HG03159 (cell line): Measurements from ENCODE around the gene BEND3.

Experiments
- ATAC-seq: cut with Tn5 transposase; IDR thresholded peaks from one replicate; pipeline ENCODE4 v1.9.1; 2021; ENCODE audit warnings: mild to moderate bottlenecking, moderate library complexity; ENCODE audit not compliant: unreplicated experiment

BEND3 gene

GRCh38 chr6:107083921-107084320, 31.4 kb downstream of the BEND3 start:
- no peak for ATAC-seq

DNA sequence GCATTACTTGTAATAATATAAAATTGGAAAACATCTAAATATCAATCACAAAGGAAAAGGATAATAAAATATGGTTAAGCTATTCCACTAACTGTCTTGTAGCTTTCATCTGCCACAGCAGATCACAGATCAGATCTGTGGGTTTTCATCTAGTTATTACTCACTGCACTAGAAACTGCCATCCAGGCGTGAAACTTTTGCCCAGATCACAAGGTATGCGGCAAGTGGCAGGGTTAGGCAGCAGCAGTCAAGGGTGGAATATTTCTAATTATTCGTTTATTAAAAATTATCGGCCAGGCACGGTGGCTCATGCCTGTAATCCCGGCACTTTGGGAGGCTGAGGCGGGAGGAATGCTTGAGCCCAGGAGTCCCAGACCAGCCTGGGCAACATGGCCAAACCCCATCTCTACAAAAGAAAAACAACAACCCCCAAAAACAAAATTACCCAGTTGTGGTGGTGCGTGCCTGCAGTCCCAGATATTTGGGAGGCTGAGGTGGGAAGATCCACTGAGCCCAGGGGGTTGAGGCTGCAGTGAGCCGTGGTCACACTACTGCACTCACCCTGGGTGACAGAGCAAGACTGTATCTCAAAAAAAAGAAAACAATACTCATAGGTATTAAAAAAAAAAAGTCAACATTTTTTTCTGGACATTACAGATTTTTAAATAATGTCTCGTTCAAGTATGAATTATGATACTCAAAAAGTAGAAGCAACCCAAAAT, 32.1 kb downstream of the BEND3 start:
- ATAC-seq: peak; percentile 85

GRCh38 chr6:107082045-107082444, 33.3 kb downstream of the BEND3 start:
- ATAC-seq: no peak

GRCh38 chr6:107080036-107080435, 35.3 kb downstream of the BEND3 start:
- ATAC-seq: no peak

GRCh38 chr6:107079429-107079828, 35.9 kb downstream of the BEND3 start:
- no peak for ATAC-seq

GRCh38 chr6:107077710-107078109, 37.6 kb downstream of the BEND3 start:
- no peak for ATAC-seq

DNA sequence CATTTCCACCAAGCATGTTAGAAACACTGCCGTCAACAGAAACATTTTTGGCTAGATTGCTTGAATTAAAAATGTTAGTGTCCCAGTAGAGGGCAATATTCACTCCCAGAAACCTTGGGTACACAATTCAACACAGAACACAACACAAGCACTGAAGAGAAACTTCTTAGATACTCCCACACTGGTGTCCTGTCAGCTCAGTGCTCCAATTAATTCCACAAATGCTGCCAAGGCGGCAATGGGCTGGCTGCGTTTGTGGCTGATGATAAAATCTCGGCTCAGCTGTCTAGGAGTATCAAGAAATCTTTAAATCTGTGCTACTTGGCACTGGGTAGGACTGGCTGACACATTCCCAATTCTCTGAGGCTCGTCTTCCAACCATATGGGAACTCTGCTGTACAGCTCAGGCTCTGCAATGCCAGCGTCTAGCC, 39.3 kb downstream of the BEND3 start:
- ATAC-seq: no peak

DNA sequence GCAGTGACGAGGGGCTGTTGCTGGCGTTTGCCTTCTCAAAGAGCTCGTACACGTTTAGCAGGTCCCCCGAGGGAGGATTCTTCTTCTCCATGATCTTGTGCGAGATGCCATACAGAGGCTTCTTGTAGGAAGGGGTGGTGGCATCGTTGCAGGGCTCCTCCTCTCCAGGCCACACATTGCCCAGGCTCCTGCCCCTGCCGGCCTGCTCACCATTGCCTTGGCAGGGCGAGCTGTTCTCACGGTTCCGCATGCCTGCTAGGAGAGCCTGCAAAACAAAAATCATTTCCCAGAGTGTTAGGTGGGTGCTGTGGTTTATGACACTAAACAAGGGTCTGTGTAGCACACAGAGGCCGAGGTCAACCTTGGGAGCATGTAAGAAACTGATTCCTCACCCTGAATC, 44.6 kb downstream of the BEND3 start:
- no peak for ATAC-seq

GRCh38 chr6:107069631-107070548, 45.4 kb downstream of the BEND3 start:
- no peak for ATAC-seq

GRCh38 chr6:107068691-107069630, 46.4 kb downstream of the BEND3 start:
- no peak for ATAC-seq

DNA sequence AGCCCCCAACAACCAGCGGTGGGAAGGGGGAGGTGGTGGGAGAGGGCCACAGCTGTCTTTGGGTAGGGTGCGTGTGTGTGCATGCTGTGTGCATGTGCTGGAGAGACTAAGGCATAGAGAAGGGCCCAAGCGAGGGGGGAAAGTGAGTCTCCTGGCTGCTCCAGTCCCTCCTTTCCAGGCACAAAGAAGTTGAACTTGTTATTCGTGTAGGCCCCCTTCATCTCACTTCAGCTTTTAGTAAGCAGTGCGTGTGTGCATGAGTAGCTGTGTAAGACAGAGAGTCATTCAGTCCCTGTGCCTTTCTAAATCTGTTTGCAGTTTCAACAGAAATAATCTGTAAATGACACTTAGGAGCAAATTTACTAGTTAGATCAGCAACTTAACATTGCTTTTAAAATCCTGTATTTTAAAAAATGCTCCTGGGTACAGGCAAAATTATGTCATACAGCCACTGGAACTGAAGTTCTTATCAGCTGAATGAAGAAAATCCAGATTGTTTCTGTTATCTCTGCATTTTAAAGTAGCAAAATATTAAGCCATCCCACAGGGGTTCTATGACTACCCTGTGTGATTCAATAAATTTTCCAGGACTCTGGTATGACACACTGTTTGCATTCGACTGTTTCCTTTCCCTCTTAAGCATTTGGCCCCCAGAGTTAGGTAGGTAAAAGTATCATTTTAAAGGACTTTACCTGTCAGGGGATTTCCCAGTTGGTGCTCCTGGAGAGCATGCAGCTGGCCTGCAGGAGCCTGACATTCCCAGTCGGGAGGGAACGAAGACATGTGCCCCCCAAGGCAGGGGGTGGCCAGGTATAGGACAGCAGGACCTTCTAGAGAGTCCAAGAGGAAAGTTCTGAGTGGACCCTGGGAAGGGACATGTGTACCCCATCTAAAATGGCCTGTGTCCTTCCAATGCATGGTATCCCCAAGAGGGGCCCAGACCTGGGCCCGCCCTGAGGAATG, 48.3 kb downstream of the BEND3 start:
- no peak for ATAC-seq

- ATAC-seq: peak; percentile 38
Observed at GRCh38 chr6:107064579-107065065, 50.7 kb downstream of the BEND3 start.

DNA sequence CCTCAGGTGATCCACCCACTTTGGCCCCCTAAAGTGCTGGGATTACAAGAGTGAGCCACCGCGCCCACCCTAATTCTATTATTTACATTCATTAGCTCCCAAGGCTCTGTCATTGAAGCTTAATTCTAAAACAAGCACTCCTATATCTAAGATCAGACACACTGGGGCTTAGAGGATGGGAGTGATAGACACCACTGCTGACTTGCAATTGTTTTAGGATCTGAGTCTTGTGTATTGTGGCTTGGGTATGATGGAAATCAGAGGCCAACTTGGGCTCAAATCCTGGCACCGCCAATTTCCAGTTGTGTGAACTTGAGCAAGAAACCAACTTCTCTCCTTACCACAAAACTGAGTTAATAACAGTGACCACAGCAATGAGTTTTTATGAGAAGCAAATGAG, 52.6 kb downstream of the BEND3 start:
- ATAC-seq: no peak

- ATAC-seq: peak; percentile 57
Observed at GRCh38 chr6:107061125-107062020, 53.9 kb downstream of the BEND3 start.

DNA sequence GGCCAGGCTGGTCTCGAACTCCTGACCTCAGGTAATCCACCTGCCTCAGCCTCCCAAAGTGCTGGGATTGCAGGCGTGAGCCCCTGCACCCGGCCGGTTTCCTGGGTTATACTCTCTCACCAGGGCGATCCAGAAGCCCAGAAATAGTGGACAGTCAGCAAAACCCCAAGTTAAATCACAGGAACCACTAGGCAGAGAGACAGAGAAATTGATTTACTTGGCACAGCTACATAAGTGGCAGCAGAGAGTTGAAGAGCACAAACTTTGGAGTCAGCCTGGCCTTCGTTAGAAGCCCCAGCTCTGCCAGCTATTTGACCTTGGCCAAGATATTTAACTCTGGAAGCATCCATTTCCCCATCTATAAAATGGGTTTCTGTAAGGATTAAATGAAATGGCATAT, 54.6 kb downstream of the BEND3 start:
- ATAC-seq: no peak

GRCh38 chr6:107059606-107060005, 55.7 kb downstream of the BEND3 start:
- no peak for ATAC-seq

DNA sequence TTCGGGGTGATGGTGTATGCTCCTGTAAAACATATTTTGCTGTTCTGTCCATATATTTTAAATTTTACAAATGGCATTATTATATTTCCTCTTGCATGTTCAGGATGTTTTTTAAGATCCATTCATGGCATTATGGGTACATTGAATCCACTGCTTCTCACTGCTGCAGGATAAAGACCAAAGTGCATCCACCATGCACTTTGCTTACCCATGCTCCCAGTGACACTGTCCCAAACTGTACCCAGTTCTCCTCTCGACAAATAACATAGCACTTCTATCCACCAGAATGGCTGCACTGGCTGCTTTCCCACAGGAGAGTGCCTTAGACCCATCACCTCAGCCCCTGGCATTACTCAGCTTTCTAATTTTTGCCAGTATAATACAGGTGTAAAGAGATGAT, 57.6 kb downstream of the BEND3 start:
- ATAC-seq: no peak

- no peak for ATAC-seq
Observed at GRCh38 chr6:107056796-107057195, 58.5 kb downstream of the BEND3 start.

GRCh38 chr6:107047807-107048206, 67.5 kb downstream of the BEND3 start:
- ATAC-seq: no peak
